Measurements from ENCODE around the gene KCTD14. TPM values are rescaled to one million over a fixed set of nuclear protein-coding genes. Genes with fewer than 3 reads are reported as not detected.

Gene KCTD14
- total RNA-seq, 1 experiment from 2014 or later = 0.09 TPM

Other genes with a start within 250 kb of the KCTD14 start
- gene RSF1, start 202.6 kb downstream of the KCTD14 start, total RNA-seq (2014; rRNA removed; shearing (Covaris generic)) = 29.2 and 55.5 TPM in 2 replicates
- 37.7 and 39.6 TPM in 2 replicates for gene AAMDC, start 202.1 kb downstream of the KCTD14 start, total RNA-seq (2014; rRNA removed; shearing (Covaris generic))
- 25.8 and 26.5 TPM in 2 replicates for gene INTS4, start 28.6 kb downstream of the KCTD14 start, total RNA-seq (2014; rRNA removed; shearing (Covaris generic))
- gene THRSP, start 40.6 kb upstream of the KCTD14 start, total RNA-seq (2014; rRNA removed; shearing (Covaris generic)) = not detected in 2 replicates
- gene NDUFC2, start 56.6 kb upstream of the KCTD14 start, total RNA-seq (2014; rRNA removed; shearing (Covaris generic)) = 174 and 231 TPM in 2 replicates
- gene ALG8, start 116.3 kb upstream of the KCTD14 start, total RNA-seq (2014; rRNA removed; shearing (Covaris generic)) = 82.7 and 164 TPM in 2 replicates
- gene KCTD21, start 165.3 kb upstream of the KCTD14 start, total RNA-seq (2014; rRNA removed; shearing (Covaris generic)) = 4.8 and 5.2 TPM in 2 replicates
- gene USP35, start 165.6 kb upstream of the KCTD14 start, total RNA-seq (2014; rRNA removed; shearing (Covaris generic)) = 4.6 and 5.8 TPM in 2 replicates